Measurements from ENCODE around the gene GPRASP2.

Gene GPRASP2

GRCh38 chrX:102745513-102745856 lies 33.2 kb downstream of the GPRASP2 start:
- DNase-seq (ENCODE audit: low read depth in 3 of 3): no peak

GRCh38 chrX:102745857-102746584 lies 33.8 kb downstream of the GPRASP2 start:
- peak in 1 of 3 experiments; percentile 5 for DNase-seq (ENCODE audit: low read depth in 3 of 3)

GRCh38 chrX:102765217-102765616 lies 53.0 kb downstream of the GPRASP2 start:
- no peak for DNase-seq (ENCODE audit: low read depth in 3 of 3)

- no peak for DNase-seq (ENCODE audit: low read depth in 3 of 3)
Observed at GRCh38 chrX:102765809-102766208, 53.6 kb downstream of the GPRASP2 start.

GRCh38 chrX:102767287-102767686 lies 55.0 kb downstream of the GPRASP2 start:
- no peak for DNase-seq (ENCODE audit: low read depth in 3 of 3)
